DMS153 treated with DMSO at 0.1 percent for 48 hours (cell line): ENCODE measurements around the gene TBXA2R.
"Not testable (repeated sequence)": the region's sequence is repeated elsewhere in the genome, so short reads cannot be mapped to it uniquely, and the experiment has no call there.

Source experiments
- DNase-seq: peaks from one replicate; lab custom pipeline; 2025; ENCODE audit not compliant: unreplicated experiment; lab: John Stamatoyannopoulos, UW

The TBXA2R gene

DNA sequence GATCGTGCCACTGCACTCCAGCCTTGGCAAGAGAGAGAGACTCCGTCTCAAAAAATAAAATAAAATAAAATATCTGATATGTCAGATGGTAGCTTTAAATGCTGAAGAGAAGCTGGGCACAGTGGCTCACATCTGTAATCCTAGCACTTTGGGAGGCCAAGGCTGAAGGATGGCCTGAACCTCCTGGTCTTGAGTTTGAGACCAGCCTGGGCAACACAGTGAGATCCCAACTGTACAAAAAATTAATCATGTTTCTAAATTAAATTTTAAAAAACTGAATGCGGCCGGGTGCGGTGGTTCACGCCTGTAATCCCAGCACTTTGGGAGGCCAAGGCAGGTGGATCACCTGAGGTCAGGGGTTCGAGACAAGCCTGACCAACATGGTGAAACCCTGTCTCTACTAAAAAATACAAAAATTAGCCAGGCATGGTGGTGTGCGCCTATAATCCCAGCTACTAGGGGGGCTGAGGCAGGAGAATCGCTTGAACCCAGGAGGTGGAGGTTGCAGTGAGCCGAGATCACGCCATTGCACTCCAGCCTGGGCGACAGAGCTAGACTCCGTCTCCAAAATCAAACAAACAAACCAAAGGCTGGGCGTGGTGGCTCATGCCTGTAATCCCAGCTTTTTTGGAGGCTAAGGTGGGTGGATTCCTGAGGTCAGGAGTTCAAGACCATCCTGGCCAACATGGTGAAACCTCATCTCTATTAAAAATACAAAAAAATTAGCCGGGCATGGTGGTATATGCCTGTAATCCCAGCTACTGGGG is 22.5 kb downstream of the TBXA2R start:
- DNase-seq: not testable (repeated sequence)

DNA sequence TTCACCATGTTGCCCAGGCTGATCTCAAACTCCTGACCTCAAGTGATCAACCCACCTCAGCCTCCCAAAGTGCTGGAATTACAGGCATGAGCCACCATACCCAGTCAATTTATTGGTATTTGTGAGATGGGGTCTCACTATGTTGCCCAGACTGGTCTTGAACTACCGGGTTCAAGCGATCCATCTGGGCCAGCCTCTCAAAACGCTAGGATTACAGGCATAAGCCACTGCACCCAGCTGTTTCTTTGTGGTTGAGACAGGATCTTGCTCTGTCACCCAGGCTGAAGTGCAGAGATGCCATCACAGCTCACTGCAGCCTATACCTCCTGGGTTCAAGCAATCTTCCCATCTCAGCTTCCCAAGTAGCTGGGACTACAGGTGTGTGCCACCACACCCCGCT is 24.9 kb downstream of the TBXA2R start:
- not testable (repeated sequence) for DNase-seq

DNA sequence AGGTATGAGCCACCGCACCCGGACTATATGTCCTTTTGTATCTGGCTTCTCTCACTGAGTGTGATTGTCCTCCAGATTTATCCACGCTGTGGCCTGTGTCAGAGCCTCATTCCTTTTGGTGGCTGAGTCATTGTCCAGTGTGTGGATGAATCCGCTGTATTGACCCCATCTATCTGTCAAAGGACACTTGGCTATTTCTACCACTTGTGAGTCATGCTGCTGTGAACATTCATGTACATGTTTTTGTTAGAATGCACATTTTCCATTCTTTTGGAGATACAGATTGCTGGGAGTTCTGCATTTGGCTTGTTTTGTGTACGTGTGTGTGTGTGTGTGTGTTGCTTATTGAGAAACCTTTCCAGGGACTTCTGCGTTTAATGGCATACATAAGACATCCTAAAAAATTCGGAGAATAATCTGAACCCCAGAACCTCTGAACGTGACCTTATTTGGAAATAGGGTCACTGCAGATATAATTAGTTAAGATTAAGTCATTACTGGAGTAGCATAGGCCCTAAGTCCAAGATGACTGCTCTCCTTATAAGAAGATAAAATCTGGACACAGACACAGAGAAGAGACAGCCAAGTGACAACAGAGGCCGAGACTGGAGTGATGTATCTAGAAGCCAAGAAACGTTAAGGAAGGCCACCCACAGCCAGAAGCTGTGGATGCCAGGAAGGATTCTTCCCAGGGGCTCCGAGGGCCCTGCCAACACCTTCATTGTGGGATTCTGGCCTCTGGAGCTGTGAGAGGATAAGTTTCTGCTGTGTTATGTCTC is 26.3 kb downstream of the TBXA2R start:
- no peak for DNase-seq

DNA sequence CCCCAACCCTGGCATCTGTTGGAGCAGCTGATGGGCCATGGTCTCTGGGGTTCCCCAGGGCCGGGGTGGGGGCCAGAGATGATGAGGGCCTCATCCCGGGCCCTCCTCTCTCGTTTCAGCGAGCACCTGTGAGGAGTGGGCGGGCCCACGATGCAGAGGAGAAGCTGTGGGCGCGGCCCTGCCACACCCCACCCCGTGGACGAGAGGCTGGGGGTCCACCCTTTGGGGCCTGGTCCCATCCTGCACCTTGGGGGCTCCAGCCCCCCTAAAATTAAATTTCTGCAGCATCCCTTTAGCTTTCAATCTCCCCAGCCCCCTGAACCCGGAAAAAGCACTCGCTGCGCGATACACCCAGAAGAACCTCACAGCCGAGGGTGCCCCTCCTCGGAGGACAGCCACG is 28.3 kb downstream of the TBXA2R start:
- DNase-seq: no peak

DNA sequence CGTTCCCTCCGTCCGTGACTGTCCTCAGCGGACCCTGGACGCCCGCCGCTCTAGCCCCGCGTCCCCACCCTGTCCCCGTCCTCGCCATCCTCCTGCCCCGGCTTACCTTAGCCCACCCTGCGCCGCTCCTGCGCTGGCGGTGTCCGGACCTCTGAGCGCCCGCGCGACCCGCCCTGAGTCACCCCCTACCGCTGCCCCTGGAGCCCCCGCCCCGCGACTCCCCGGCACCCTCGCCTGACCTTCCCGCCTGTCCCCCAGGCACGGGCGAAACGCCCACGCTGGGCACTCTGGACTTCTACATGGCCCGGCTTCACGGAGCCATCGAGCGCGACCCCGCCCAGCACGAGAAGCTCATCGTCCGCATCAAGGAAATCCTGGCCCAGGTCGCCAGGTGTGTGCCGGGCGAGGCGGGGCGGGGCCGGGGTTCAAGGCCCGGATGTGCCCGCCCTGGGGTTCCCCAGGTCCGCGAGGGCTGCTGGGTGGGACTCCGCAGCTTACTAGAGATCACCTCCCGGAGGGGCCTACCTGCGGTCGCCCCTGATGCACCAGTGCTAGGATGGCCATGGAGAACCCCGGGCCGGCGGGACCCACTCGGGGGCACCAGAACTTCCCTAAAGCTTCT is 28.8 kb downstream of the TBXA2R start:
- DNase-seq: no peak

DNA sequence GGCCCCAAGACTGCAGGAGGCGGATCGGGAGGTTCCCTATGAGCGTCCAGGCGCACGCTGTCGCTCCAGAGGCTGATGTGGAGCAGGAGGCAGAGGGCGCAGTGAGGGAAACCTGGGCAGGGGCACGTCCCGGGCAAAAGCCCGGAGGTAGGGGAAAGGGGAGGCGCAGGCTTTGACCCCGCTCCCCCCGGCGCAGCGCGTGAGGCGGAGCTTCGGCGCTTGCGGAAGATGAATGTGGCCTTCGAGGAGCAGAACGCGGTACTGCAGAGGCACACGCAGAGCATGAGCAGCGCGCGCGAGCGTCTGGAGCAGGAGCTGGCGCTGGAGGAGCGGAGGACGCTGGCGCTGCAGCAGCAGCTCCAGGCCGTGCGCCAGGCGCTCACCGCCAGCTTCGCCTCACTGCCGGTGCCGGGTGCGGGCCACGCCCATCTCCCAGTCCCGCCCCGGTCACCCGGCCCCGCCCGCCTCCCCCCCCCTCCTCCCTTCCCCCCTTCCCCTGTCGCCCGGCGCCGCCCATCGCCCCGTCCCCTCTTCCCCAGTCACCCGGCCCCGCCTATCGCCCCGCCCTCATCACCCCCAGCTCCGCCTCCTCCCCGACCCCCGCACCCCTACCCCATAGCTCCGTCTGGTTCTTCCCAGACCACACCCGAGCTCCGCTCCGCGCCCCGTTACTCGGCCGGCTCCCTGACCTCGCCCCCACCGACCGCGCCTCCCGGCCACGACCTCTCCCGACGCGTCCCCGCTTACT is 29.8 kb downstream of the TBXA2R start:
- DNase-seq: no peak

DNA sequence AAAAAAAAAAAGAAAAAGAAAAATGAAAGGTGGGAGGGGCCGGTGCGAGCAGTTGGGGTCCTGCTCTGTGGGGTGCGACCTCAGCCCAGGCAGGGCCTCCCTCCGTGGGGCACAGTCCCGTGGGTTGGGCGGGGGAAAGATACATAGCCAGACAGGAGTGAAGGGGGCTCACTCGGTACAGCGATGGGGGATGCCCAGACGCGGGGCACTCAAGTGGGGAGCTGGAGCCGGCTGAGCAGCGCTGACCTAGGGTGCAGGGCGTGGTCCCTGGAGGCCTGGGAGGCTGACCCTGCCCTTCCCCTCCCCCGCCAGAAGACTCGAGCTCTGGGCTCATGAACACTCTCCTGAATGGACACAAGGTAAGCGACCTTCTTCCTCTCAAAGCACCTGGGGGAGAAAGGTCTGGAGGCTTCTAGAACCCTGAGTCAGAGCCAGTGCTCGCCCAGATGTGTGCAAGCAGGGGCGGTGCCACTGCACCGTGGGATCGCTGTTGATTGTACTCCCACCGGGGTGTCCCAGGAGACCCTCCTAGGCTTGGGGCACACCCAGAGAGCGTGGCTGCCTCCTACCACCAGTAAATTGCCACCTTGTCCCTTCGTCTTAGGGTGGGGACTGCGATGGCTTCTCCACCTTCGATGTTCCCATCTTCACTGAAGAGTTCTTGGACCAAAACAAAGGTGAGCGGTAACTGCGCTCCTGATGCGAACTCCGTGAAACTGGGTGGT is 30.6 kb downstream of the TBXA2R start:
- DNase-seq: no peak

DNA sequence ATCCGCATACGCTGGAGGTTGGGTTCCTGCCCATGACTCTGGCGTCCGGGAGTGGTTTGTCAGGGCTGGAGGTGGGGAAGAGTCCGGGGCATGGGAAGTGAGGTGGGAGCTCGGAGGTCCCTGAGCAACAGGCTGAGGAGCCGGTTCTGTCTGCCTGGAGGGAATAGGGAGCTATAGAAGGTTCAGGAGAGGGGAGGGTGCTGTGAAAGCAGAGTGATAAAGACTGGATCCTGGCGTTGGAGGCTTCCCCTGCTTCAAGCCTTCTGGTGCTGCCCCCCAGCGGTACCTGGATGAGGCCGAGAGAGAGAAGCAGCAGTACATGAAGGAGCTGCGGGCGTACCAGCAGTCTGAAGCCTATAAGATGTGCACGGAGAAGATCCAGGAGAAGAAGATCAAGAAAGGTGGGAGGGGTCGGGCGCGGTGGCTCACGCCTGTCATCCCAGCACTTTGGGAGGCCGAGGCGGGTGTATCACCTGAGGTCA is 31.4 kb downstream of the TBXA2R start:
- no peak for DNase-seq

DNA sequence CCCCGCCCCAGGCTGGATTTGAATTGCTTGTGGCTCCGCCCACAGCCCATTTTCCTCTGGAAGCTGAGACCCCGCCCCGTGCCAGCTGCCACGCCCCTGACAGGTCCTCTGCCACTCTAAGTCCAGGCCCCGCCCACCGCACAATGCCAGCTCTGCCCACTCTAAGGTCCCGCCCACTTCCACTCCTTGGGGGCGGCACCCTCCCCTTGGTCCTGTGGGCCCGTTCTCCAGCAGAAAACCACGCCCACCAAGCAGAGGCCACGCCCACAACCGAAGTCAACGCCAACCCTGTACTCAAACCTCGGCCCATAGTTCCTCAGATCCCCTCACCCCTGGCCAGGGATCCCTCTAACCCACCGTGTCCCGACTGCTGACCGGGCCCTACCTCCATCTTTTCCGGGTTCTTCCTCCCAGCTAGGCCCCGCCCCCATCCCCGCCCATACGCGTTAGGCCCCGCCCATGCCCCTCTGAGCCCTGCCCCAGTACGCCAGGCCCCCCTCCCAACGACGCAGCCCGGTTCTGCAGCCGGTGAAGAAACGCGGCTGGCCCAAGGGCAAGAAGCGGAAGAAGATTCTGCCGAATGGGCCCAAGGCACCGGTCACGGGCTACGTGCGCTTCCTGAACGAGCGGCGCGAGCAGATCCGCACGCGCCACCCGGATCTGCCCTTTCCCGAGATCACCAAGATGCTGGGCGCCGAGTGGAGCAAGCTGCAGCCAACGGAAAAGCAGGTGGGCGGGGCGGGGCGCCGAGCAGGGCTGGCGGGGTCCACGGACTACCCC is 32.6 kb downstream of the TBXA2R start:
- peak; percentile 74 for DNase-seq

DNA sequence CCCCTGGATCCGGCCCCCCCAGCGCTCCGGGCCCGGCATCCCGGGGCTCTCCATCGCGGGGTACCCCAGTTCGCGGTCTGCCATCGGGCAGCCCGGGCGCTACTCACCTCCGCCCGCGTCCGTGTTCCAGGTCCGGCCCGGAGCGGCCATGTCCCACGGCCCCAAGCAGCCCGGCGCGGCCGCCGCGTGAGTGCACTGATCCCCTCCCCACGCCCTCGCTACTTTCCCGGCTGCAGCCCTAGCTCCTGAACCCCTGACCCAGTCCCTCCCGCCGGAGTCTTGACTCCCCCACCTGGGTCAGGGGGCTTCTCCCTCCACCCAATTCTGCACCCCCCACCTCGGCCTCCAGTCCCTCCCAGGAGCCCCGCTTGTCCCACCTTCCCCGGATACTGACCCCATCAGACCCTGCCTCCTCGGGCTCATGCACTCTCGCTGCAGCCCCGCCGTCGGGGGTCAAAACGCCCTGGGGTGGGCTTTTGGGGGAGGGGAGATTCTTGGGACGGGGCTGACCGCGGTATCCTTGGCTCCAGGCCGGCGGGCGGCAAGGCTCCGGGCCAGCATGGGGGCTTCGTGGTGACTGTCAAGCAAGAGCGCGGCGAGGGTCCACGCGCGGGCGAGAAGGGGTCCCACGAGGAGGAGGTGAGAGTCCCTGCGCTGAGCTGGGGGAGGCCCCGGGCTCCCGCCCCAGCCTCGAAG is 33.4 kb downstream of the TBXA2R start:
- no peak for DNase-seq

DNA sequence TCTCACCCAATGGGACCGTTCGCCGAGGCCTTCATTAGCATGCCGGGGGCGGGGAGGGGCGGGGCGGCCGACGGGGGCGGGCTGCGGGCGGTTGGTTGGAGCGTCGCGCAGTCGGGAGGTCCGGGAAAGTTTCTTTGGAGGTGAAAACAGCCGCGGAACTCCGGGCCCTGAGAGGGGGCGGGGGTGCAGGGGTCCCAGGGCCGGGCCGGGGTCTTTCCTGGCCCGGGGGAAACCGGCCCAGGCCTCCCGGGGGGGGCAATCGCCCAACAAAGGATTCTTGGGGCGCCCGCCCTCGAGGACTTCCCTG is 33.9 kb downstream of the TBXA2R start, which contains the start of gene HMG20B:
TSS of gene HMG20B (plus strand) at position 90 of the 307 bp plus-strand sequence. CDS start 366 bp downstream, outside the sequence.
- no peak for DNase-seq

DNA sequence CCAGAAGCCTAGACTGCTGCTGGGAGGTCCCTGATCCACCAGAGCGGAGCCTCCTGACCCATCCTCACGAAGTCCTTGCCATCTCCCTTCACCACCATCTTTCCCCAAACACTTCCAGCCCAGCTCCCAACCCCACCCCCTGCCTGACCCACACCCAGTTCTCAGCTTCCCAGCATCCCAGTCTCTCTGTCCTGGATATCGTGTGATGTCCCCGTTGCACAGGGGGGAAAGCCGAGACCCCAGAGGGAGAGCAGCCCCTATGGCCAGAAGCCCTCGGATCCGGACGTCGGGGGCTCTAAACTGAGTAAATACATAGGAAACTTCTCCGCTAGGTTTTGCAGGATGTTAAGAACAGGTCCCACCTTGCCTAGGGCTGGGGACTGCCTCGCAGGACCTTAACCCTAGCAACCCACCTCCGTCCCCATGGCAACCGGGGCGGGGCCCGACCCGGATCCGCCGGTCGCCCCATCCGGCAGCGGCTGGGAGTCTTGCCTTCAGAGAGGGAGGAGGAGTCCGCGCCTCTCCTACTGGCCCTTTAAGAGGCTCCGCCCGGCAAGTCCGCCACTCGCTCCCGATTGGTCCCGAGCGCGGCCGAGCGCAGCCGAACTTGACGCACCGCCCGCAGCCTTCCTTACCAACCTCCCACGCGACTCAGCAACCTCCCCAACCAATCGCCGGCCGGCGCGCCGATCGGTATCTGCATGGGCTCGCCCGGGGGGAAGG is 34.4 kb downstream of the TBXA2R start:
- DNase-seq: peak; percentile 98

DNA sequence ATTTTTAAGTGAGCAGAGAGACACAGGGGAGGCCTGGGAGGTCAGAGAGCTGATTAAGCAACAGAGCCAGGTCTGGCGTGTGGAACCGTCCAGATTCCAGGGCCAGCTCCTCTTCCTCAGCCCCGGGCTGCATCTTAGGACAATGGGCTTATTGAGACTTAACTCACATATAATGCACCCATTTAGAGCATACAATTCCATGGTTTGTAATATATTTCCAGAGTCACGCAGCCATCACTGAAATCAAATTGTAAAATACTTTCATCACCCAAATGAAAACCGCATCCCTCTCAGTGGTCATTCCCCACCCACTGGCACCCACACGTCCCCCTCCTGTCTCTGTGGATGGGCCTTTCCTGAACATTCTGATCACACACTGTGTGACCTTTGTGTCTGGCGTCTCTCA is 36.1 kb downstream of the TBXA2R start:
- DNase-seq: no peak

DNA sequence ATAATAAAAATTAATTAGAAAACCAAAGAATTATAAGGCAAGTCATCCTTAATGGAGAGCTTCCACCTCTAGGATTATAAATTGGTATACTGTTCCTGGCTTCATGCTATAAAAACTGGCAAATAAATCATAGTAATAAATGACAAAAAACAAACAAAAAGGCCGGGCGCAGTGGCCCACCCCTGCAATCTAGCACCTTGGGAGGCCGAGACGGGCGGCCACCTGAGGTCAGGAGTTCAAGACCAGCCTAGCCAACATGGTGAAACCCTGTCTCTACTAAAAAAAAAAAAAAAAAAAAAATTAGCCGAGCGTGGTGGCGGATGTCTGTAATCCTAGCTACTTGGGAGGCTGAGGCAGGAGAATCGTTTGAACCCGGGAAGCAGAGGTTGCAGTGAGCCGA is 36.6 kb downstream of the TBXA2R start:
- DNase-seq: not testable (repeated sequence)

DNA sequence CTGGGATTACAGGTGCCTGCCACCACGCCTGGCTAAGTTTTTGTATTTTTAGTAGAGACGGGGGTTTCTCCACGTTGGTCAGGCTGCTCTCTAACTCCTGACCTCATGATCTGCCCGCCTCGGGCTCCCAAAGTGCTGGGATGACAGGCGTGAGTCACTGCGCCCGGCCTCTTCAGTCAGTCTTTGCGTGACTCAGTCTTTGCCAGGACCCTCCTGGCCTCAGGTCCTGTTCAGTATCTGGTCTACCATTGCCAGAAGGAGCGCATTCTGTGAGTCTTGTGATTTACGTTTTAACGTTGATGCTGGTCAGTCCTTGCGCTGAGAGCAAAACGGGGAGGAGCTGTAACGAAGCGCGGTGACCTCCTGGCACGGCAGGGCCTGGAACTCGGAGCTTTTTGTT is 41.5 kb downstream of the TBXA2R start:
- DNase-seq: no peak

DNA sequence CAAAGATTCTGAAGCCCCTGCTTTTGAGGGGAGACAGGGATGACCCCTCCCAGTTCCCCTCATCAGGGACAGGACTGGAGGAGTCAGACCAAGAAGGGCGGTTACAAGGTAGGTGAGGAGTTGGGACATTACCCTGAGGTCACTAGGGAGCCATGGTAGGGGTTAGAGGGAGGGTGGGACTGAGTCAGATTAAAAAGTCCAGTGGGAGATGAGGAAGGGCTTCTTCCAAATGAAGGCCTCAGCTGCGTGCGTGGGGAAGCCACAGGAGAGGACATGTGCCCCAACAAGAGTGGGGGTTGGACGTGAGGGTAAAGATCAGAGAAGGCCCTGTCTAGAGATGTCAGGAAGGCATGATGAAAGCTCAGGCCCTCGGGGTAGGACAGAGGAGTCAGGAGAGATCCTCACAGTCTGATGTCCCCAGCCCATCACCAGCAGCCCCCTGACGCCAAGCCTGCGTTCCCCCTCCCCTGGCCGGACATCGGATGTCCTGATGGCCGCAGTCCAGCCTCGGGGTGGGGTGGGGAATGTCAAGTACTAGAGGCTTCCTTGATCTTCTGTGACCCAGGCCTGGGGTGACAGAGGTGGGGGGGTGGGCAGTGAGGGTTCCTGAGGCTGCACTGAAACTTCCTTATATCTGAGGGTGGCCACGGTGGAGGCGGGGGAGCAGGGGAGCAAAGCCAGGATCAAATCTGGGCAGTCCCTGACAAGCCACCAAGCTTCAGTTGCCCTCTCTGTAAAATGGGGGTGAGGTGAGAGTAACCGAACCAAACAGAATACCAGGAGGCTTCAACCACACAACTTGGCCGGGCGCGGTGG is 42.8 kb downstream of the TBXA2R start:
- DNase-seq: no peak

DNA sequence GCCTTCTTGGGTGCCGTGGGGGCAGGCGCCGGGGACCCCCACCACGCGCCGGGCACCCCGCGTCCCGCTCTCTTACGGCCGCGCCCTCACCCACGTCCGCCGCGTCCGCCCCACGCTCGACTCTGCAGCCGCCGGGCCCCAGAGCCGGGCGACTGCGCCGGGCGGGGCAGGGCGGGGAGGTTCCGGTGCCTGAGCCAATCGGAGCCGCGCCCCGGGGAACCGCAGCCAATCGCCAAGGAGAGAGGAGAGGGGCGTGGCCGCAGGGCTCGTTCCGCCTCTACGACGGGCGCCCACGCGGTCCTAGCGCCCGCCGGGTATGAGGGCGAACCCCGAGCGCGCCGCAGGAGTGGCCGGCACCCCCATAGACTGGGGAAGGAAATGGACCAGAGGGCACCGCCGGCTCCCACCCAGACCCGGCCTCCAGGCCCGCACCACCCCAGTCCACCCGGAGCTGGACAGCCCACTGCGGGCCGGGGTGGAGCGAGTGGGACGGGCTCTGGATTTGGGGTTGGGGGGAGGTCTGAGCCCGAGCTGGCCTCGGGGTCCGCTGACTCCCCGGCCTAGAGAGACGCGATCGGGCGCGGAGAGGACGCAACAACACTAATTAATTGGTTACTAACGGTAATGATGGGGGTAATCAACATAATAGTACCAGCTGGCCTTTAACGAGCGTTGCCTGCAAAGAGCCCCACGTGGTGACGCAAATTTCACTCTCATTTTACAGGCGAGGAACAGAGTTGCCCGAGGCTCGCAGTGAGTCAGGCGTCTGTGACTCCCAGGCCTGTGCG is 49.0 kb downstream of the TBXA2R start, which contains the start of gene MFSD12:
TSS of gene MFSD12 (minus strand) at position 126 of the 788 bp plus-strand sequence. CDS start 183 bp downstream, outside the sequence.
- DNase-seq: peak; percentile 66
